HG03196 (cell line): Measurements from ENCODE around the gene CLSTN3.

ENCODE experiments used
- ATAC-seq: cut with Tn5 transposase; IDR thresholded peaks from one replicate; pipeline ENCODE4 v1.9.1; 2021; ENCODE audit not compliant: unreplicated experiment

CLSTN3 gene

GRCh38 chr12:7125632-7126227 lies 4.4 kb upstream of the CLSTN3 start:
- no peak for ATAC-seq

- no peak for ATAC-seq
These were observed 2.1 kb upstream of the CLSTN3 start for GRCh38 chr12:7127916-7128626.

DNA sequence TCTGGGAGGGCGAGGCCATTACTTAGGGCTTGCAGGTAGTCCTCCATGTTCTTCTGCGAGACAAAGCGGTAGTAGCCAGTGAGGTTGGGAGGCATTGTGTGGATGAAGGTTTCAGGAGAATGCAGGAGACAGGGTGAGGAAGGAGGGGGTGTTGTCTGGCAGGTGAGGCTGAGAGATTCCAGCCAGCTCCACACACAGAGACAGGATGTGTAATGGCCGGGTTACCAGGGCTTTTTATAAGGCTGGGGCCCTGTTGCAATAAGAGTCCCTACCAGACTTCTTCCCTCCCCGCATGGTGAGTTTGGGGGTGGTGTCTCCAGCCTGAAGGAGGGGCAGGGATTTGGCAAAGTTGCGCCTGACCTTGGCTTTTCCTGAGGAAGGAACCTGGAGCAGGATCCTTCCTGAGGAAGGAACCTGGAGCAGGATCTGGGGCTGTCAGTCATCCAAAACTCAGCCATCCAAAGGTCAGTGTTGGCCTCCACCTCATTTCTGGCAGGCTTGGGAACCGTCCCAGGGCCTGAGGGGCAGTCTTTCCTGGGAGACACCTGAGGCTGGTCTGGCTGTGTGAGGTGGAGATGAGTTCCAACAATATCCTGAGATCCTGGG lies 1.4 kb upstream of the CLSTN3 start, which contains the start of gene RBP5:
Gene RBP5, minus strand, starts transcription at position 209 of the 606 bp plus-strand sequence. Its CDS starts 114 bp downstream, at position 95.
- no peak for ATAC-seq

- ATAC-seq: no peak
These were observed 792 bp upstream of the CLSTN3 start for GRCh38 chr12:7129287-7129871.

- ATAC-seq: no peak
These were observed 730 bp downstream of the CLSTN3 start for GRCh38 chr12:7130701-7131501.

DNA sequence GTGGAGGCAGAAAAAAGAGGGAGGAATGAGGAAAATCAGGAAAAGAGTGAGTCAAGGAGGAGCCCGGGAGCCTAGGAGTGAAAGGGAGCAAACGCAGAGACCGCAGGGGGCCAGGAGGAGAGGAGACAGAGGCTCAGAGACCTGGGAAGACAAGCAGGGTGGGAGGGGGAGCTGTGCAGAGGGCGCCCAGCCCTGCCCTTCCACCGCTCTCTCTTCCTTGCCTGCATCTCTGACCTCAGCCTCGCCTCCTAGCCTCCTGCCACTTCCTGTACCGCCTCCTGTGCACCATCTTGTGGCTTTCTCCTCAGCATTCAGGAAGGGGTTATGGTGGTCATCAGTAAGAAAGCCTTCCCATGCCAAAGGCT lies 1.3 kb downstream of the CLSTN3 start:
- no peak for ATAC-seq

GRCh38 chr12:7134396-7135166 lies 4.4 kb downstream of the CLSTN3 start:
- no peak for ATAC-seq

DNA sequence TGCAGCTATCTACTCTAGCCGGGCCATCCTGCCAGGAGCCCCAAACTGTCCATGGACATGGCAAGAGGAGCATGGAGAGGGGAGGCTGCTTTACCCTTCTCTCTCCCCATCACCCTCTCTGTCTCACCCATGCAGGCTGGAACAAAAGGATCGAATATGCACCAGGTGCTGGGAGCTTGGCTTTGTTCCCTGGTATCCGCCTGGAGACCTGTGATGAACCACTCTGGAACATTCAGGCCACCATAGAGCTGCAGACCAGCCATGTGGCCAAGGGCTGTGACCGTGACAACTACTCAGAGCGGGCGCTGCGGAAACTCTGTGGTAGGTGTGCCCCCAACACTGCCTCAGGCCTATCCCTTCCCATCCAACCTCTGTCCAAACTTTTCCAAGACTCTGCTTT lies 5.9 kb downstream of the CLSTN3 start:
- no peak for ATAC-seq

DNA sequence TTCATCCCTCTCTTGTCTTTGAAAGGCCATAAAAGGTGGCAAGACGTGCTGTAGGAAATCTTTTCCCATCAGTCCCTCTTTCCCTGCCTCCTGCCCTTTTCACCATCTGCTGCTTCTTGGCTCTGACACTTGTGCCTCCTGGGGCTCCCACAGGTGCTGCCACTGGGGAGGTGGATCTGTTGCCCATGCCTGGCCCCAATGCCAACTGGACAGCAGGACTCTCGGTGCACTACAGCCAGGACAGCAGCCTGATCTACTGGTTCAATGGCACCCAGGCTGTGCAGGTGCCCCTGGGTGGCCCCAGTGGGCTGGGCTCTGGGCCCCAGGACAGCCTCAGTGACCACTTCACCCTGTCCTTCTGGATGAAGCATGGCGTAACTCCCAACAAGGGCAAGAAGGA lies 6.5 kb downstream of the CLSTN3 start:
- no peak for ATAC-seq

DNA sequence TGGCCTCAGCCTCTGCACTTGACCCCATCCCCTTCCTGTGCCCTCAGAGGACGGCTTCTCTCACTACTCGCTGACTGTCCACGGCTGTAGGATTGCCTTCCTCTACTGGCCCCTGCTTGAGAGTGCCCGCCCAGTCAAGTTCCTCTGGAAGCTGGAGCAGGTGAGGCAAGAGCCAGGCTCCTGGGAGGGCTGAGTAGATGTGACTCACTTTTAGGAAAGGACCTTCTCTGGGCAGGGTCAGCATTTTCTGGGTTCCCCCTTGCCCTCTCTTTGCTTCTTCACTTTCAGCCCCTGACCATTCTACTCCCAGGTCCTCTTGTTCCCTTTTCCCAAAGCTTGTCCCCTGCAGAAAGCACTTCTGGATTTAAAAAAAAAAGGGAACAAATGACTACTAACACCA lies 7.7 kb downstream of the CLSTN3 start:
- ATAC-seq: no peak

GRCh38 chr12:7139200-7139599 lies 9.0 kb downstream of the CLSTN3 start:
- ATAC-seq: no peak

DNA sequence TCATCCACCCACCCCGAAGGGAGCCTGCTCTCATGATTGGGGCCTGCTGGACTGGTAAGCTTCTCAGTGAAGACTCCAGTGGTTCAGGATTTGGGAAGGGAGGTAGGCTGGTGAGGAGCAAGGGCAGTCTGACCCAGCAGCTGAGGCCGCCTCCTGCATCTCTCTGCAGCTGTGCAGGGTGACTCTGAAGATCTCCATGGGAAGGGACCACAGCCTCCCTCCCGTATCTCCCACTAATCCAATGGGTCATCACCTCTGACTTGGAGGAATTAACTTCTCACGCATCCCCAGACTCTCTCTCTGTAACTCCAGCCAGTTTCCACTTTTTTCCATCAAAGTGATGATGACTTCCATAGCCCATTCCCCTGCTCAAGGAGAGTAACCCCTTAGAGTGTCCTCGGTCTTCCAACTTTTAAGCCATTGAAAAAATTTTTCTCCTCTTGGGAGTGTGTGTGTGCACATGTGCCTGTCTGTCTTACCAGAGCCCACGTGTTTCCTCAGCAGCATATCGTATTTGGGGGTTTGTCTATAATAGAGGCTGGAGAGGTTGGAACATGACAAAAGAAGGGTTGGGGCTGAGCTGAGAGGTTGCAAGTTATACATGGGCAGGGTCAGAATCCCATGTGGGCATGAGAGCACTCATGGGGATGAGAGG lies 11.3 kb downstream of the CLSTN3 start:
- no peak for ATAC-seq

DNA sequence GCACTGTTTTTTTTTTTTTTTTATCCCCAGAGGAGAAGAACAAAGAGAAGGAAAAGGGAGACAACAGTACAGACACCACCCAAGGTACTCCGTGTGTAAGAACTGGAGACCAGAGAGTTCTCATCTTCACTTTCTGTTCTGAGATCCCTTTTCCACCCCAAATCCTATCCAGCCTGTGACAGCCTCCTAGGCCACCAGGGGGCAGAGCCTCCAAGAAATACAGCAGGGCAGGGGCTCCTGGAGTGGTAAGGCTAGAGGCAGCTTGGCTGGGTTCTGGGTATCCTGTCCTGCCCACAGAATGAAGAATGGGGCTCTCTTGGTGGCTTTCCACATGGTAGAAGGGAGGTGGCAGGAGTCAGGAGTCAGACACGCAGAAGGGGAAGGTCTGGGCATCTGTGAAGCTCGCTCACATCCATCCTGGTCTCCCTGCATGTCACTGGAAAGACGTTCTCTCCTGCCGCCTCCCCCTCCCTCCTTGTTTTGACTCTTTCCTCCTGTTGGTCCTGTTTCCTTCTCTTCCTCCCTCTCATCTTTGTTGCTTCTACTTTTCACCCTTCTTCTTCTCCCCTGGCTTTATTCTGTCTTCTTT lies 12.0 kb downstream of the CLSTN3 start:
- ATAC-seq: peak; percentile 50

DNA sequence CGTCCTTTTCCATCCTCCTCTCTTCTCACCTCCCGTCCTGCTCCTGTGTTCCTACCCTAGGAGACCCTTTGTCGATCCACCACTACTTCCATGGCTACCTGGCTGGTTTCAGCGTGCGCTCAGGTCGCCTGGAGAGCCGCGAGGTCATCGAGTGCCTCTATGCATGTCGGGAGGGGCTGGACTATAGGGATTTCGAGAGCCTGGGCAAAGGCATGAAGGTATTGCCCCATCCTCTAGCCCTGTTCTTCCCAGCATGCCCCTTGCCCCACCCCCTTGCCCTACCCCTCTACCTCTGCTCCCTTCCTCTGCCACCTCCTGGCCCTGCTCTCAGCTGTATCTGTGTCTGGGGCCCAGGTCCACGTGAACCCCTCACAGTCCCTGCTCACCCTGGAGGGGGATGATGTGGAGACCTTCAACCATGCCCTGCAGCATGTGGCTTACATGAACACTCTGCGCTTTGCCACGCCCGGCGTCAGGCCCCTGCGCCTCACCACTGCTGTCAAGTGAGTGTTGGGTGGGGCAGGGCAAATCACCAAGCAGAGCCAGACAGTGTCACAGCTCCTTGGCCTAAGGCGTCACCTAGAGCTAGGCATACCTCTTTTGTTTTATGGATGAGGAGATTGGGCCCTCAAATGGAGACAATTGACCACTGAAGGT lies 12.8 kb downstream of the CLSTN3 start:
- ATAC-seq: no peak

- ATAC-seq: no peak
These were observed 13.4 kb downstream of the CLSTN3 start for GRCh38 chr12:7143564-7143963.

GRCh38 chr12:7144414-7145120 lies 14.4 kb downstream of the CLSTN3 start:
- ATAC-seq: no peak

DNA sequence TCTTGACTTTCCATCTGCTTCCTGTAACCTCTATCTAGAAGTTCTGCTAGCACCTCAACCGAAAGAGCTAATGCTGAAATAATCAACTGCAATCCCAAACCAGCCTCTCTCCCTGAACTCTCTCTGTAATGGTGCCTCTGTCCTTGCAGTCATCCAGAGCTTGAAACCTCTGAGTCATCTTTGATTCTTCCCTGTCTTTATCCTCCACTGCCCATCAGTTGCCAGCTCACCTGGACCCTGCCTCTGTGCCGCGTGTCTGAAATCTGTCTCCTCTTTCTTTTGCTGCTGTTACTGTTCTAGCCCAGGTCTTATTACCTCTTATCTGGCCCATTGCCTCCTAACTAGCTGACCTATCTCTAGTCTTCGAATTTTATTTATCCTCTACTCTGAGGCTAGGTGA lies 15.5 kb downstream of the CLSTN3 start:
- no peak for ATAC-seq

GRCh38 chr12:7146228-7146627 lies 16.1 kb downstream of the CLSTN3 start:
- no peak for ATAC-seq
